ENCODE data around the gene ATG101.
"Not testable (repeated sequence)": the region's sequence is repeated elsewhere in the genome, so short reads cannot be mapped to it uniquely, and the experiment has no call there.

The ATG101 gene

GRCh38 chr12:52116222-52117125 is 46.7 kb downstream of the ATG101 start:
- FAIRE-seq = not testable (repeated sequence)

GRCh38 chr12:52117806-52118475 is 48.2 kb downstream of the ATG101 start:
- not testable (repeated sequence) for FAIRE-seq

- FAIRE-seq = no peak
These were observed 49.8 kb downstream of the ATG101 start for GRCh38 chr12:52119398-52120254.

- FAIRE-seq = no peak
These were observed 51.4 kb downstream of the ATG101 start for GRCh38 chr12:52120951-52121823.

- no peak for FAIRE-seq
These were observed 52.2 kb downstream of the ATG101 start for GRCh38 chr12:52121824-52122539.

GRCh38 chr12:52122540-52122871 is 52.7 kb downstream of the ATG101 start:
- FAIRE-seq = no peak

- no peak for FAIRE-seq
These were observed 53.1 kb downstream of the ATG101 start for GRCh38 chr12:52122904-52123303.

GRCh38 chr12:52123487-52124186 is 53.9 kb downstream of the ATG101 start:
- FAIRE-seq = no peak

GRCh38 chr12:52125476-52125900 is 55.7 kb downstream of the ATG101 start:
- FAIRE-seq = no peak

GRCh38 chr12:52126050-52126604 is 56.3 kb downstream of the ATG101 start:
- no peak for FAIRE-seq
